GM12878 (cell line): ENCODE measurements around the gene PALD1. TPM values are rescaled to one million over a fixed set of nuclear protein-coding genes. Genes with fewer than 3 reads are reported as not detected.
A peak's percentile ranks its signal among the peaks of the same experiment; 100 is the strongest.

Experiments used
- ATAC-seq: fragments of 200-7000 bp; cut with Tn5 transposase; 3 replicates; pipeline ENCODE4 v1.9.1; 2020; ENCODE audit warnings: mild to moderate bottlenecking, moderate library complexity
- BruUV-seq: library from RNA; stranded (reverse); fragments of 400-500 nt; replicated peaks from 2 replicates; lab custom pipeline; 2021; lab: Mats Ljungman, UMichigan
- CTCF ChIA-PET: fragments of 300-600 bp; sonication (Branson Sonifier 250); formaldehyde crosslinking; extraction: SDS; loops from one replicate; lab custom pipeline; 2021; ENCODE audit warnings: inconsistent platforms; lab: Yijun Ruan, JAX
- POLR2A ChIA-PET: fragments of 350-600 bp; formaldehyde crosslinking; extraction: SDS; loops from one replicate; lab custom pipeline; 2021; ENCODE audit warnings: inconsistent platforms; lab: Charles Lee
- RAD21 ChIA-PET: fragments of 300-600 bp; sonication (Branson Sonifier 250); formaldehyde crosslinking; loops from one replicate; lab custom pipeline; 2023; ENCODE audit warnings: antibody characterized with exemption; ENCODE audit not compliant: unreplicated experiment; lab: Charles Lee
- SMC1A ChIA-PET: fragments of 300-600 bp; sonication (Branson Sonifier 250); formaldehyde crosslinking; loops from one replicate; lab custom pipeline; 2023; ENCODE audit not compliant: unreplicated experiment, uncharacterized antibody; lab: Charles Lee
- DNase-seq: peaks from one replicate; pipeline ENCODE4 v3.0.0-alpha.2; 2011; ENCODE audit warnings: low read depth, low spot score
- FAIRE-seq: peaks from 3 replicates; lab custom pipeline; 2011; peaks lifted over from hg19 to GRCh38; lab: Jason Lieb, UNC
- H2AFZ ChIP-seq: 2 replicates; pipeline ENCODE4 v1.6.0; 2011; ENCODE audit warnings: low read depth, low read length, control low read depth; ENCODE audit not compliant: control insufficient read depth
- H3K27ac ChIP-seq: 2 replicates; pipeline ENCODE4 v1.5.1; 2011; ENCODE audit warnings: control low read depth; ENCODE audit not compliant: control insufficient read depth, insufficient read depth
- H3K27me3 ChIP-seq, 2 experiments: replicated peaks in 1 of 2; 2 replicates each; pipeline versions ENCODE4 v1.6.0 to v1.6.1; 2011; ENCODE audit warnings: low read length in 1 of 2; ENCODE audit not compliant: control insufficient read depth in 2 of 2, insufficient read depth in 2 of 2
- H3K36me3 ChIP-seq, 2 experiments: 2 replicates each; pipeline ENCODE4 v1.5.1; 2011; ENCODE audit warnings: low read length in 1 of 2; ENCODE audit not compliant: control insufficient read depth in 2 of 2, insufficient read depth in 2 of 2
- H3K4me1 ChIP-seq: 2 replicates; pipeline ENCODE4 v1.6.1; 2011; ENCODE audit warnings: mild to moderate bottlenecking, low read length, moderate library complexity, mixed read lengths; ENCODE audit not compliant: control insufficient read depth, insufficient read depth
- H3K4me2 ChIP-seq: 2 replicates; pipeline ENCODE4 v1.6.0; 2011; ENCODE audit warnings: control low read depth; ENCODE audit not compliant: control insufficient read depth, insufficient read depth
- H3K4me3 ChIP-seq: fragments of 200-600 bp; sonication (generic); 2 replicates; pipeline ENCODE4 v1.5.1; 2016
- H3K79me2 ChIP-seq: 2 replicates; pipeline ENCODE4 v1.6.0; 2011; ENCODE audit warnings: low read length; ENCODE audit not compliant: control insufficient read depth, insufficient read depth
- H3K9ac ChIP-seq: 2 replicates; pipeline ENCODE4 v1.8.0; 2011; ENCODE audit warnings: low read length, control low read depth, mixed read lengths; ENCODE audit not compliant: control insufficient read depth, insufficient read depth
- H3K9me3 ChIP-seq: replicated peaks from 3 replicates; pipeline ENCODE4 v1.5.1; 2011; ENCODE audit warnings: mild to moderate bottlenecking, low read length; ENCODE audit not compliant: control insufficient read depth, insufficient read depth
- H4K20me1 ChIP-seq: 2 replicates; pipeline ENCODE4 v1.6.0; 2011; ENCODE audit not compliant: control insufficient read depth, insufficient read depth
- ETV6 ChIP-seq, 2 experiments: fragments of 450-650 bp in 1 of 2; IDR thresholded peaks in 1 of 2; conservative IDR thresholded peaks in 1 of 2; 2 replicates each; pipeline ENCODE4 v1.6.1; 2014; ENCODE audit warnings: antibody characterized with exemption in 1 of 2, borderline replicate concordance in 1 of 2, low read depth in 1 of 2, mild to moderate bottlenecking in 1 of 2, moderate library complexity in 1 of 2
- EZH2 ChIP-seq: IDR thresholded peaks from 2 replicates; pipeline ENCODE4 v1.6.1; 2012; ENCODE audit warnings: low read depth, mild to moderate bottlenecking, control low read depth, inconsistent platforms, low read length, borderline replicate concordance; ENCODE audit not compliant: control insufficient read depth
- FOS ChIP-seq: IDR thresholded peaks from 3 replicates; pipeline ENCODE4 v1.6.1; 2011; ENCODE audit warnings: borderline replicate concordance; ENCODE audit not compliant: insufficient read length; ENCODE audit errors: extremely low read depth
- GABPA ChIP-seq: IDR thresholded peaks from 2 replicates; pipeline ENCODE4 v1.6.1; 2014; ENCODE audit warnings: antibody characterized with exemption, low read depth, mild to moderate bottlenecking, inconsistent platforms
- HDAC6 ChIP-seq: fragments of 200-600 bp; sonication (generic); IDR thresholded peaks from one replicate; pipeline ENCODE4 v1.8.0; 2017; ENCODE audit warnings: antibody characterized with exemption; ENCODE audit not compliant: unreplicated experiment
- IKZF2 ChIP-seq, 2 experiments: fragments of 450-650 bp; IDR thresholded peaks; 2 replicates each; pipeline ENCODE4 v1.6.1; 2017; ENCODE audit warnings: mild to moderate bottlenecking in 2 of 2, moderate library complexity in 2 of 2
- KDM1A ChIP-seq: fragments of 200-600 bp; sonication (generic); IDR thresholded peaks from 2 replicates; pipeline ENCODE4 v1.6.1; 2016; ENCODE audit warnings: borderline replicate concordance
- KLF5 ChIP-seq: fragments of 450-650 bp; IDR thresholded peaks from 2 replicates; pipeline ENCODE4 v1.6.1; 2014; ENCODE audit warnings: mild to moderate bottlenecking; ENCODE audit not compliant: partially characterized antibody
- MAX ChIP-seq: IDR thresholded peaks from 2 replicates; pipeline ENCODE4 v1.6.1; 2012; ENCODE audit warnings: low read depth, low read length, improper control_type of control experiment
- MTA3 ChIP-seq: IDR thresholded peaks from 2 replicates; pipeline ENCODE4 v1.6.1; 2012; ENCODE audit warnings: low read length, inconsistent platforms, borderline replicate concordance
- PBX3 ChIP-seq: IDR thresholded peaks from 2 replicates; pipeline ENCODE4 v1.6.1; 2011; ENCODE audit warnings: mild to moderate bottlenecking, low read depth, low read length, moderate library complexity; ENCODE audit not compliant: insufficient replicate concordance
- TBL1XR1 ChIP-seq: IDR thresholded peaks from 2 replicates; pipeline ENCODE4 v1.6.1; 2012; ENCODE audit warnings: low read depth, low read length, improper control_type of control experiment
- ZNF24 ChIP-seq: fragments of 450-650 bp; IDR thresholded peaks from 2 replicates; pipeline ENCODE4 v1.6.1; 2017; ENCODE audit warnings: antibody characterized with exemption, mild to moderate bottlenecking
- ZSCAN29 ChIP-seq: fragments of 450-650 bp; IDR thresholded peaks from 2 replicates; pipeline ENCODE4 v1.6.1; 2017; ENCODE audit warnings: mild to moderate bottlenecking, moderate library complexity
- WGBS: methylation state at CpG from one replicate; pipeline ENCODE4 v1.1.6; 2016; ENCODE audit warnings: low lambda C conversion rate; ENCODE audit not compliant: insufficient replicate concordance, insufficient coverage; ENCODE audit errors: missing lambda C conversion rate; 5-methylcytosine and 5-hydroxymethylcytosine counted together
- in situ Hi-C: fragments of 300-500 bp; cut with MboI; formaldehyde crosslinking; loops from 9 replicates; pipeline ENCODE4 v1.14.3; 2018; ENCODE audit warnings: mixed read lengths
- intact Hi-C: fragments of 100-400 bp; cut with micrococcal nuclease; formaldehyde crosslinking; loops from one replicate; pipeline ENCODE4 v1.14.2; 2022; ENCODE audit not compliant: unreplicated experiment
- polyA plus RNA-seq, 11 experiments: library from polyadenylated mRNA; depleted of rRNA in 4 of 11; unstranded in 6 of 11; stranded (reverse) in 5 of 11; fragments of >200 nt; fragmentation: Nextera tagmentation in 4 of 11; fragmentation: Illumina TruSeq in 1 of 11; extraction: Ambion mirVana in 4 of 11; extraction: Trizol in 1 of 11; gene quantifications; 1 replicate in 1 of 11; 2 replicates in 10 of 11; pipeline versions ENCODE4 v1.2.1 to v1.2.3, GENCODE V29; 2011 to 2016; ENCODE audit warnings: inconsistent platforms in 2 of 11, missing spikeins in 2 of 11, low read depth in 1 of 11
- total RNA-seq, 4 experiments: library from RNA; depleted of rRNA in 3 of 4; stranded (reverse); fragments of >200 nt in 3 of 4; fragmentation: Illumina TruSeq in 1 of 4; extraction: Trizol in 1 of 4; gene quantifications; 2 replicates each; pipeline versions ENCODE4 v1.2.1 to v1.2.3, GENCODE V29; 2013 to 2021

Gene PALD1
- total and polyA plus RNA-seq, 10 of the 15 experiments (the other 5 are each of a cell fraction or from before 2014, with no cell fraction given), result 0.43 to 20.9 (median 9.0) TPM

- RAD21 ChIA-PET, result interaction anchor here (1.3 kb wide), 1 partner anchor 12 kb away, joined by 3 read pairs; no protein-coding TSS in a partner anchor
- Histone ChIP-seq H3K4me3 (no peak overlapping the region), H4K20me1 (no peaks in the 10 kb centered on the region), H3K79me2 (no peaks in the 10 kb centered on the region), H3K4me1 (no peaks in the 10 kb centered on the region), H3K36me3 (no peaks in the 10 kb centered on the region), H3K27me3 (no peaks in the 10 kb centered on the region)
- SMC1A ChIA-PET, result interaction anchor here (1.0 to 1.3 kb wide), 2 partner anchors 8 to 23 kb away, joined by 3 to 4 read pairs; no protein-coding TSS in a partner anchor
- DNase-seq (no peak), ATAC-seq (no peak)
- intact Hi-C loops, result no loop called here
- in situ Hi-C loops, result no loop called here
- CTCF ChIA-PET, result no interaction called here
- no TSS peak for BruUV-seq
- TF ChIP-seq EZH2 (no peak), KLF5 (no peak), GABPA (no peak)
- TF ChIP-seq, all 136 proteins: peak for 0
- POLR2A ChIA-PET, result no interaction called here
- Histone ChIP-seq H3K27ac (no peak overlapping the region), H3K9me3 (no peaks in the 10 kb centered on the region), H3K9ac (no peak overlapping the region), H2AFZ (no peak overlapping the region), H3K4me2 (no peak overlapping the region)
- no peak for FAIRE-seq
- 84% methylated on average over 4 of the region's 4 CpGs for WGBS
Measured at GRCh38 chr10:70599791-70600190, 121.2 kb downstream of the PALD1 start.

- H3K9me3 ChIP-seq, result no peaks in the 10 kb centered on the region
- intact Hi-C loops (no loop called here), in situ Hi-C loops (no loop called here)
- no peaks in the 10 kb centered on the region for H3K4me1 ChIP-seq
- ChIA-PET POLR2A (no interaction called here), SMC1A (interaction anchor here (0.6 to 1.3 kb wide), 2 partner anchors 9 to 70 kb away, joined by 3 to 4 read pairs; no protein-coding TSS in a partner anchor), RAD21 (interaction anchor here (0.7 to 1.7 kb wide), 2 partner anchors 14 to 25 kb away, joined by 3 to 4 read pairs; no protein-coding TSS in a partner anchor), CTCF (interaction anchor here (1.5 kb wide), 1 partner anchor 17 kb away, joined by 3 read pairs; no protein-coding TSS in a partner anchor)
- H3K4me3 ChIP-seq, result no peak overlapping the region
- no peaks in the 10 kb centered on the region for H3K27me3 ChIP-seq
- no peak for FAIRE-seq
- no peak overlapping the region for H3K27ac ChIP-seq
- no peaks in the 10 kb centered on the region for H4K20me1 ChIP-seq
- H3K36me3 ChIP-seq, result no peaks in the 10 kb centered on the region
- H3K4me2 ChIP-seq, result no peak overlapping the region
- ATAC-seq, result peak; percentile 30; the same call in 2 of the 3 replicates
- H3K9ac ChIP-seq, result no peak overlapping the region
- H3K79me2 ChIP-seq, result no peaks in the 10 kb centered on the region
- H2AFZ ChIP-seq, result no peak overlapping the region
- DNase-seq, result no peak
- WGBS, result 69% methylated on average over 24 of the region's 24 CpGs
- no TSS peak for BruUV-seq
- TF ChIP-seq TBL1XR1 (no peak), ETV6 (conservative IDR thresholded peaks at IDR 0.05 in 1 of 2, IDR thresholded peaks at IDR 0.05 in 1 of 2; ENCODE audit: borderline replicate concordance in 1 of 2, low read depth in 1 of 2) (no peak), FOS (no peak), MAX (no peak), KDM1A (no peak), ZNF24 (no peak), ZSCAN29 (no peak), IKZF2 (IDR thresholded peaks at IDR 0.05) (no peak), HDAC6 (no peak), MTA3 (no peak), PBX3 (no peak)
Measured at GRCh38 chr10:70600512-70601395, 122.2 kb downstream of the PALD1 start.
